Measurements from ENCODE around the gene OR4C5. TPM values are rescaled to one million over a fixed set of nuclear protein-coding genes. Genes with fewer than 3 reads are reported as not detected.
"Not testable (repeated sequence)": the region's sequence is repeated elsewhere in the genome, so short reads cannot be mapped to it uniquely, and the experiment has no call there.

OR4C5 gene
- total RNA-seq, result not detected in 3 replicates

GRCh38 chr11:48366365-48366764, at the start of gene OR4C5:
OR4C5 (minus strand) TSS chr11:48366465; CDS start chr11:48366465, 0 bp downstream.
- Mint-ChIP-seq H3K4me1 (no peaks in the 10 kb centered on the region), H3K36me3 (no peaks in the 10 kb centered on the region)
- no peak for DNase-seq (ENCODE audit: low spot score in 2 of 2, unreplicated experiment in 2 of 2)

GRCh38 chr11:48384670-48385069, 18.4 kb upstream of the OR4C5 start:
- TF ChIP-seq CTCF (IDR thresholded peaks at IDR 0.05; ENCODE audit: unreplicated experiment), result no peak
- H3K36me3 Mint-ChIP-seq, result peaks cover 2% of the 10 kb centered on the region
- H3K4me3 Mint-ChIP-seq, result no peak overlapping the region
- no peaks in the 10 kb centered on the region for H3K27me3 Mint-ChIP-seq (ENCODE audit: low read depth)
- peaks cover 71% of the 10 kb centered on the region for H3K9me3 Mint-ChIP-seq
- no peak for DNase-seq (ENCODE audit: low spot score in 2 of 2, unreplicated experiment in 2 of 2)
- no peak overlapping the region for H3K27ac Mint-ChIP-seq
- H3K4me1 Mint-ChIP-seq, result no peaks in the 10 kb centered on the region

More at GRCh38 chr11:48366365-48366764, at the start of gene OR4C5:
- no peak for TF ChIP-seq CTCF (IDR thresholded peaks at IDR 0.05; ENCODE audit: unreplicated experiment)
- Mint-ChIP-seq H3K9me3 (peaks cover 57% of the 10 kb centered on the region), H3K4me3 (no peak within 1 kb of the TSS), H3K27ac (no peak within 1 kb of the TSS), H3K27me3 (ENCODE audit: low read depth) (no peaks in the 10 kb centered on the region)

- H3K4me3 Mint-ChIP-seq; DNase-seq (ENCODE audit: low spot score in 2 of 2, unreplicated experiment in 2 of 2); H3K27me3 Mint-ChIP-seq (ENCODE audit: low read depth); H3K4me1 Mint-ChIP-seq; H3K27ac Mint-ChIP-seq; H3K36me3 Mint-ChIP-seq: not testable (repeated sequence)
- H3K9me3 Mint-ChIP-seq, result peaks cover 70% of the 10 kb centered on the region
Measured at GRCh38 chr11:48384151-48384550, 17.9 kb upstream of the OR4C5 start.

GRCh38 chr11:48361289-48361688, 5.0 kb downstream of the OR4C5 start:
- H3K27ac Mint-ChIP-seq; H3K4me1 Mint-ChIP-seq; H3K36me3 Mint-ChIP-seq; DNase-seq (ENCODE audit: low spot score in 2 of 2, unreplicated experiment in 2 of 2); H3K4me3 Mint-ChIP-seq; H3K27me3 Mint-ChIP-seq (ENCODE audit: low read depth): not testable (repeated sequence)
- H3K9me3 Mint-ChIP-seq, result peaks cover 77% of the 10 kb centered on the region

GRCh38 chr11:48354677-48355076, 11.6 kb downstream of the OR4C5 start:
- Mint-ChIP-seq H3K27ac (no peak overlapping the region), H3K9me3 (peaks cover 61% of the 10 kb centered on the region), H3K4me1 (no peaks in the 10 kb centered on the region), H3K27me3 (ENCODE audit: low read depth) (no peaks in the 10 kb centered on the region), H3K4me3 (no peak overlapping the region), H3K36me3 (no peaks in the 10 kb centered on the region)
- no peak for DNase-seq (ENCODE audit: low spot score in 2 of 2, unreplicated experiment in 2 of 2)
- TF ChIP-seq CTCF (IDR thresholded peaks at IDR 0.05; ENCODE audit: unreplicated experiment), result no peak

- no peak for DNase-seq (ENCODE audit: low spot score in 2 of 2, unreplicated experiment in 2 of 2)
- no peak overlapping the region for H3K4me3 Mint-ChIP-seq
- no peak overlapping the region for H3K27ac Mint-ChIP-seq
- H3K9me3 Mint-ChIP-seq, result peaks cover 58% of the 10 kb centered on the region
- no peak for TF ChIP-seq CTCF (IDR thresholded peaks at IDR 0.05; ENCODE audit: unreplicated experiment)
- no peaks in the 10 kb centered on the region for H3K4me1 Mint-ChIP-seq
- H3K27me3 Mint-ChIP-seq (ENCODE audit: low read depth), result no peaks in the 10 kb centered on the region
- no peaks in the 10 kb centered on the region for H3K36me3 Mint-ChIP-seq
Measured at GRCh38 chr11:48354013-48354412, 12.3 kb downstream of the OR4C5 start.

GRCh38 chr11:48346286-48346685, 20.0 kb downstream of the OR4C5 start:
- H3K27ac Mint-ChIP-seq; H3K27me3 Mint-ChIP-seq (ENCODE audit: low read depth); H3K4me1 Mint-ChIP-seq; H3K36me3 Mint-ChIP-seq; DNase-seq (ENCODE audit: low spot score in 2 of 2, unreplicated experiment in 2 of 2); H3K4me3 Mint-ChIP-seq: not testable (repeated sequence)
- H3K9me3 Mint-ChIP-seq, result peaks cover 40% of the 10 kb centered on the region

- not testable (repeated sequence) for H3K4me1 Mint-ChIP-seq; H3K27me3 Mint-ChIP-seq (ENCODE audit: low read depth); DNase-seq (ENCODE audit: low spot score in 2 of 2, unreplicated experiment in 2 of 2); H3K4me3 Mint-ChIP-seq; H3K27ac Mint-ChIP-seq; H3K36me3 Mint-ChIP-seq
- peaks cover 47% of the 10 kb centered on the region for H3K9me3 Mint-ChIP-seq
Measured at GRCh38 chr11:48342505-48342904, 23.8 kb downstream of the OR4C5 start.
